Measurements from ENCODE around the gene UBQLN1.

The UBQLN1 gene

DNA sequence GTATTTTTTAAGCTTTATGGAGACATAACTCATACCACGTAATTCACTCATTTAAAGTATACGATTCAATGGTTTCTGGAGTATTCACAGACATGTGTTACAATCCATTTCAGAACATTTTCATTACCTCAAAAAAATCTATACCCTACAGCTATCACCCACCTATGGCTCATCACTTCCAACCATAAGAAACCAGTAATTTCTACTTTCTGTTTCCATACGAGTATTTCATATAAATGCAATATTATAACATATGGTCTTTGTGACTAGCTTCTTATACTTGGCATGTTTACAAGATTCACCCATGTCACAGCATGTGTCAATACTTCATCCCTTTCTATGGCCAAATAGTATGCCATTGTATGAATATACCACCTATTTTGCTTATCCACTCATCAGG lies 18.8 kb downstream of the UBQLN1 start:
- no peak for DNase-seq

DNA sequence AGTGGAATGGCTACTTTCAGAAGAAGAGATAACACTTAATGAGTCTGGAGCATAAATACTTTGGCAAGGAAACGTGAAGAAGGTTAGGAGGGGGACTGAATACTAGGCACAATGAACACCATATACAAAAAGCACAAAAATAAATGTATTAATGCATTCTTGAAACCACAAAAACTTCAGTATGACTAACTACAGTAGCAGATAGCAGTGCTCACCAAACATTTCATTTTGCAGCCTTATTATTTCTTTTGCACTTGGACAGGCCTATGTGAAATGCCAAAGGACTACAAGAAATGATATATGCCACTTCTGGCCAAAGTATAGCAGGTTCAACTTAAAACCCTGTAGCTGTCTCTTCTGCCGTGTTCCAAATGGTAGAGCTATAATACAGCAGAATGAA lies 26.3 kb downstream of the UBQLN1 start:
- DNase-seq = no peak

DNA sequence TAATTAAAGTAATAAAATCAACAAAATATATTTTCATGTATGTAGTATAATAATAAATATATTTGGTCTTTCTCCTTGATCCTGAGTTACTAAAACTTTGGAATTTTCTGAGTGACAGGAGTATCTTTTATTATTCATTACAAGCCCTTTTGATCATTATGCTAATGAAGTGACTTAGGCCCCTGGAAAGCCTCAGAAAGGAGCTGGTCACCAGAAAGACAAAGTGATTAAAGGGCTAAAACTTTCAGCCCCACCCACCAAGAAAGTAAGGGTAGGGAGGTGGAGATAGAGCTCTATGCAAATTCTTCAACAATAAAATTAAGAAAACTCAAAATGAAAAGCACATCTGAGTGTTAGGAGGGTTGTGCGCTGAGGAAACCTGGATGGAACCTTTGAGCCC lies 27.5 kb downstream of the UBQLN1 start:
- no peak for DNase-seq

DNA sequence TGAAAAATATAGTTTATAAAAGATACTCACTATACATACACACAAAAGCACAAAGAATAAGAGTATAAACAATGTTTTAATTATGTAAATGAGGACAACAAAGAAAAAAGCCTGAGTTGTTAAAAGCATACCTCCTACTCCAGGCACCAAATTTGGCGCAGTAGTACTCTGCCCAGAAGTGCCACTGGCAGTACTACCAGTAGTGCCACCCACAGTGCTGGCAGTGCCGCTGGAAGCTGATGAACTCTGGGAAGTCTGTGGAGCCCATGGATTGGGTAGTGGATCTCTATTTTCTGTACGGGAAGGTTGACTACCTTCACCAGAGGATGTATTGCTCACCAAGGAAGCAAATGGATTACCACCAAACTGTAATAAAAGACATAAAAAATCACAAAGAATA lies 30.2 kb downstream of the UBQLN1 start:
- DNase-seq = no peak

DNA sequence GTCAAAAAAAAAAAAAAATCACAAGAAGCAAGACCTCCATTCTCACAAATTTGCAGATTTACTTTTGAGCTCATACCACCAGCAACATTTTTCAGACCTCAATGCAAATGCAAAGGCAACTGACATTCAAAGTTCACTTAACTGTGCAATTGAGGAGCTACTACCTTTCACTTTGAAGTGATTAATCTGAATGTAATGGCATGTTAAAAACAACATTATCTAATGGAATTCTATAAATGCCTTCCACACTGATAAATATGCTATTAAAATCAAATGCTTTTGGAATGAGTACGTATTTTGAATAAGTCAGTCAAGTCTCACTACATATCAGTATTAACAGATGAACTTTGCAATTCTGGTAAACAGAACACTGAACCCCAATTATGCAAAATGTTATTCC lies 32.3 kb downstream of the UBQLN1 start:
- peak; percentile 1 for DNase-seq

DNA sequence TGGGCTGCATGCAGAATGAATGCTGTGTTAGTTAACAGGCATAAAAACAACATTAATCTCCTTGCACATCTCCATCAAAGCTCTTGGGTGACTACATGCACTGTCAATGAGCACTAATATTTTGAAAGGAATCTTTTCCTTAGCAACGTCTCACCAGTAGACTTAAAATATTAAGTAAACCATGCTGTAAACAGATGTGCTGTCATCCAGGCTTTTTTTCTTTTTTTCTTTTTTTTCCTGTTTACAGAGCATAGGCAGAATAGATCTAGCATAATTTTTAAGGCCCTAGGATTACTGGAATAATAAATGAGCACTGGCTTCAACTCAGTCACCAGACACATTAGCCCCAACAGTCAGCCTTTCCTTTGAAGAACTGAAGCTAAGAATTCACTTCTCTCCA lies 36.3 kb downstream of the UBQLN1 start:
- no peak for DNase-seq

DNA sequence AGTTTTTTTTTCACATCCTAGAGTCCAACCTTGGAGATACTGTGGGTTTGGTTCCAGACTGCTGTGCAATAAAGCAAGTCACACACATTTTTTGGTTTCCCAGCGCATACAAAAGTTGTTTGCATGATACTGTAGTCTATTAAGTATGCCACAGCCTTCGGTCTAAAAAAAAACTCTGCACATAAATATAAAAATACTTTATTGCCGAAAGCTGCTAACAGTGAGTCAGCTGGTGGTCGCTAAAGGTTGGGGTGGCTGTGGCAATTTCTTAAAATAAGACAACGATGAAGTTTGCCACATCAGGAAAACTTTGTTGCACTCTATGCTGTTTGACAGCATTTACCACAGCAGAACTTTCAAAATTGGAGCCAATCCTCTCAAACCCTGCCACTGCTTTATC lies 37.4 kb downstream of the UBQLN1 start:
- peak; percentile 18 for DNase-seq

DNA sequence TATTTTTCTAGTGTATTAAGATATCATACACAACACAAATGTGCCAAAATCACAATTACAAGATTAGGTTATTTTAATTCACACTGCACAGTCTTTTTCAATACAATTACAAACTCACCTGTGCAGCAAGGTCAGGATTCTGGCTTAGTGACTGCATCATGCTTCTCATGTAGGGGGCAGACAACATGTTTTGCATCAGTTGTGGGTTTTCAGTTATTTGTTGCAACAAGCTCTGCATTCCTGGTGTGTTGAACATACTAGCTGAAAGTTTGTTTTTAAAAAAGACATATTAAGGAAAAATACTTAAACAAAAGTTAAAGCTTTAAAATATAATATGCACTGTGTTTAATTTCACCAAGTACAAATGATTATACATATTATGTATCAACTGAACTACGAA lies 38.7 kb downstream of the UBQLN1 start:
- DNase-seq = peak; percentile 4

DNA sequence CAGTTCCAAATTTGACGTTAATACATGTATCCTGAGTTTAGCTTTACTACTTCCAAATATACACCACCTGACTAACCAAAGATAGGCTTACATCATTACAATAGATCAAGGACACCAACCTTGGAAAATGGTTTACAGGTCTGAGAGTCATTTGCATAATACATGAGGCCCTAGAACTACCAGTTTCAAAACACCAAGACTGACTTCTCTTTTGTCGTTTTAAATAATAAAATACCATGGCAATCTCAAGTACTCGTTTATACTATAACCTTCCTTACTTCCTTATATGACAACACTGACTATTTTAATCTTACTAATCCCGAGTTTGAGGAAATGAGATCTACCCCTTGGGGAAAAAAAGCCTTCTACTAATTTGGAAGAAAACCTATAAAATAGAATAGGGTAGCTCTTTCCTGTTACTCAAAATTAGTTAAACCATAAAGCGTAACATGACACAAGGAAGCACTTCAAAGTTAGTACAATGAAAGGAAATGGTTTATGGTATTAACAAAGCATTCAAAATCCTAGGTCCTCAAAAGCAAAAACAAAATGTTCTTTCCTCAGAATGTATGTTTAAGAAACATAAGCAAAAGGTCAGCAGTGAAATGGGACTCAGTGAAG lies 42.1 kb downstream of the UBQLN1 start:
- no peak for DNase-seq

DNA sequence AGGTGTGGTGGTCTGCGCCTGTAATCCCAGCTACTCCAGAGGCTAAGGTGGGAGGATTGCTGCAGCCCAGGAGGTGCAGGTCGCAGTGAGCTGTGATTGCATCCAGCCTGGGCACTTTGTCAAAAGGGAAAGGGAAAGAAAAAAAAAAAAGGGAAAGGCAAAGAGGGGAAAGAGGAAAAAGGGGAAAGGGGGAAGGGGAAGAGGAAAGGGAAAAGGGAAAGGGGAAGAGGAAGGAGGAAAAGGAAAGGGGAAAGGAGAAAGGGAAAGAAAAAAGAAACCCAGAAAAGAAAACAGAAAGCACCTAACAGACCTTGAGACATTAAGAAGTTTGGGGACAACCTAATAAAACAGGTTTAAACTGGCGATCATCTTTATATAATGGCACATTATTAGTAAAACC lies 44.8 kb downstream of the UBQLN1 start:
- no peak for DNase-seq

DNA sequence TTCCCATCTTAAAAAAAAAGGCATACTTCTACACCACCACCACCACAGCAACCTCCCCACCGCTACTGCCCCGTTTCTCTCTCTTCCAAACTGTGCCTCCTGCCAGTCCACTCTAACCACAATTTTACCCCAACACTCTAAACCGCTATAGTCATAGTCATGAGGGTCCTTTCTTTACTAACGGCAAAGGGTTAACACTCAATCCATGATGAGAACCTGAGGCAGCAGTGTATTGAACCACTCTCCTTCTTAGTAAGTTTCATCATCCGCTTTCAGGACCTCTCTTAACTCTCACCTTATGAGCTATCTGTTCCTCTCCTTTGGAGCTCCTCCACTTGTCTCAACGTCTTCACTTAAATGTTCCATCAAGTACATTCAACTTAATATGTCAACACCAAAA lies 50.8 kb downstream of the UBQLN1 start:
- DNase-seq = no peak

DNA sequence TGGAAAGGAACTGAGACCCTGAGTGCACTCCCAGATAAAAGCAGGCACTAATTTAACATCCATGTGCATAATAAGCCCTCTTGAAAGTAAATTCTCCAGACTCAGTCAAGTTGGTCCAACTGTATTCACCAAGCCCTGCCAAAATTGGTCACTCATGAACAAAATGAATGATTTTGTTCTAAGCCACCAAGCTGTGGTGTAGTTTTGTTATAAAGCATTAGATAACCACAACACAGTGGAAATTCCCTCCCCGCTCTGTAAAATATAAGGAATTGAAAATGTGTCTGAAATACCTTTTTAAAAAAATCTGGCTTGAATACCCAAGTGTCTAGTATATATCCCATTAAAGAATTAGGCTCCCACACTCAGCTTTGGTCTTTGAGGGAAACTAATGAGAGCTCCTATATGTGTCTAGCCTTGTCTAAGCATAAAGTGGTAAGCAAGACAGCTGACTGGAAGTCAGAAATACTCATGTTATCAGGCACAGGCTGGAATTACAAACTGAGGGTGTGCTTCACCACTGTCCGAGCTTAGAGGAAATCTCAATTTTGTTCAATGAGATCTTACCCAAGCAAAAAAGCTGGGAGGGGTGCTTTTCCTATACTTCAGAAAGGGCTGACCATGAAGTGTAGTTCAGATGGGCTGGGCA lies 51.6 kb downstream of the UBQLN1 start:
- no peak for DNase-seq

DNA sequence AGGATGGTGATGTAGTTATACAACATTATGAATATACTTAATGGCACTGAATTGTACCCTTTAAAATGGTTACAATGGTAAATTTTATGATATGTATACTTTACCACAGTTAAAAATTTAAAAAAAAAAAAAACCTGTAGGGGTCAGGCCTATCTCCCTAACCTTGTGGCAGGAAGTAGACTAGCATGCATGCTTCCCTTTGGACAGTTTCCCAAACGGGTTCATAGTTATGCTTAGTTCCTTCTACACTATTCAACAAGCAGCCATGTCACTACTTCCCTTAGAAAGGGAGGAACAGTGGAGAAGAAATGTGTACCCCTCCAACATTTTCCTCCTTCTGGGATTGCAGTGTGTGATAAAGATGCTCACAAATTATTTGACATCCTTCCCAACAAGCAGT lies 52.3 kb downstream of the UBQLN1 start:
- no peak for DNase-seq

DNA sequence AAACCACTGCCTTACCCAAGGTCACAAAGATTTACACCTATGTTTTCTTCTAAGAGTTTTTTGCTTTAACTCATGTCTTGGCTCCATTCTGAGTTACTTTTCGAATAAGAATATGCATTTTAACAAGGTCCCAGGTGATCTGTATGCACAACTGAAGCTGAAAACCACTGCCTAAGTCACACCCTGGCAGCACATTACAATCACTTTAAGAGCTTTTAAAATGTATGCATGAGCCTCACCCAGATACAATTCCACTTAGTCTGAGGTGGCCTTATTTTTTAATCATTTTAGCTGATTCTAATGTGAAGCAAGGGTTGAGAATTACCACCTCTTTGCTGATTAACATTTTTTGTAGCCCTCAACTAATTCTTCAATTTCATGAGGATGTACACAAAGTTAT lies 55.3 kb downstream of the UBQLN1 start:
- no peak for DNase-seq

DNA sequence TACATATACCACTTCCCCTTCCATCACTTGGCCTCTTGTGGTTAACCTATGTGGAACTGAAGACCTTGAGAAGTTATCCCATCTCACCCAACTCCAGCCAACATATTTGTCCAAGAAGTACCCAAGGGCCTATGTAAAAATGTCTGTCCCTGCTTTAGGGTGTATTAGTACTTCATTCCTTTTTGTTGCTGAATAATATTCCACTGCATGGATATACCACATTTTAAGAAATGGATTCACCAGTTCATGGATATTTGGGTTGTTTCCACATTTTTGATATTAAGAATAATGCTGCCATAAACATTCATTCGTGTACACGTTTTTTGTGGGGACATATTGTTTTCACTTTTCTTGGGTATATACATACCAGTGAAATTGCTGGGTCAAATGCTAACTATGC lies 56.2 kb downstream of the UBQLN1 start:
- no peak for DNase-seq

DNA sequence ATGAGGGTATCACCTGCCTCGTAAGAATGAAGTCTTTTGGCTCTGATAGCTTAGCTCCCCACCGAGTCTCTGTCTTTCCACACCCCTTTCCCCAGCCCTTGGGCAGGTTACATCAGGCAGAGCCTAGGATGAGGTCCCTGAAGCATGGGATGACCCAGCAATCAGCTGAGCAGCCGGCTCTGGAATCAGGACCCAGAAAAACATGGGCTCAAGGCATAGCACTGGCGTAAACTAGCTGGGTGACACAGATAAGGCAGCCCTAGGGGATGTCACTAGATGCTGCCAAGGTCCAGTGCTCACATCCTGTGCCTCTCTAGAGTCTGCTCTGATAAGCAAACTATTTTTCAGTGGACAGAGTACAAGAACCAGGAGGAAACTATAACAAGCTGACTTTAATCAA lies 58.2 kb downstream of the UBQLN1 start:
- DNase-seq = no peak

DNA sequence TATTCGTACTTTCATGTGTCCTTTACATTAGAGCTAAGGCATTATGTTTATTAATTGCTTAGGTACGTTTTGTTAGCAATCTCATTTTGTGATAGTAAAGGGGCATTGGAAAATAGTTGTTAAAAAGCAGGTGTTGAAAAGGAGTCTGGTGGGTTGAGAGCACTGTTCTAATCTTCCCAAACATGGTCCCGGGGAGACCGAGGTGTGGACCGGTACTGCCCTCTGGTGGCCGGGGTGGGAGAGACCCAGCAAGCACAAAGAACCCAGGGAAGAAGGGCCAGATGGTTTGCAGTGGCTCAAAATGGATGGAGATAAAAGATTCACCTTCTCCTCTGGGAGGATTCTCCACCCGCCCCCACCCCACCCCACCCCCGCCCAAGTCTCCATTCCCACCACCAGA lies 58.7 kb downstream of the UBQLN1 start:
- DNase-seq = peak; percentile 43

DNA sequence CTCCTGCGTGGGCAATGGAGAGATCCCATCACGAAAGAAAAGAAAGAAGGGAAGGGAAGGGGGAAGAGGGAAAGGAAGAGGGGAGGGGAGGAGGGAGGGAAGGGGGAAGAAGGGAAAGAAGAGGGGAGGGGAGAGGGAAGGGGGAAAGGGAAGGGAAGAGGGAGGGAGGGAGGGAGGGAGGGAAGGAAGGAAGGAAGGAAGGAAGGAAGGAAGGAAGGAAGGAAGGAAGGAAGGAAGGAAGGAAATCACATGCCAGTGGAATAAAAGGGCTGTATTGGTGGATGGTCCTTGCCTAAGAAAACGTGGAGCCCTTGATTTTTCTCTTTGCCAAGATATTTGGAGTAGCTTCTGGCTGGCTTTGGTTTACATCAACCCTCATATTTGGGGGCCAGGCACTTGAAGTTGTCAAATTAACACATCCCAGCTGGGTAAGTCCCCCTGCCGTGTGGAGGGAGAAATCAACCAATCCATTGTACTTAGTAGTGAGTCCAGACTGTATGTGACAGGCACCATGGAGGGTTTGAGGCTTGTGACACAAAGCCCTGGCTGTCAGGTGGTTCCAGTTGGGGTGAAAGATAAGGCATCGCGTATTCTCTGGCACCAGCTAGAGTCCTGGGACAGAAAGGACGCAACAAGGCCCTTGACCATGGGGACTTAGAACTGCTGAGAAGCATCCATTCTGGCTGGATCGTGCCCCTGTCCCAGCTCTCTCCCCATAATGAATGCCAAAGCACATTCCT lies 61.1 kb downstream of the UBQLN1 start:
- DNase-seq = no peak

DNA sequence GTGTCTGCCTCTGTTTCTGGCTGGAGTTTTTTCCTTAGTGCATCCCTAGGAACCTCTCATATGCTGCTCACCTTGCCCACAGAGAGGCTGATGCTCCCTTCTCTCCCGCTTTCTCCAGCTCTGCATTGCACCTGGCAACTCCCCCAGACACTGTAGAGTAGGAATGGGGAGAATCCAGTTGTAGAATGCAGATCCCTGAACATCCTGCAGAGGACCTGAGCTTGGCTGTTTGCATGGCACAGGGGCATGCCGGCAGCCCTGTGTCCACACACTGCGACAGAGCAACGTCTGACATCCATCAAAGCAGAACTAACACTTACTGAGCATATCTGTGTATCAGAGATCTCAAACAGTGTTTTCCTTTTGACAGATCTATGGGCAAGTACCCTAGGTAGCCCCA lies 65.0 kb downstream of the UBQLN1 start:
- DNase-seq = no peak

DNA sequence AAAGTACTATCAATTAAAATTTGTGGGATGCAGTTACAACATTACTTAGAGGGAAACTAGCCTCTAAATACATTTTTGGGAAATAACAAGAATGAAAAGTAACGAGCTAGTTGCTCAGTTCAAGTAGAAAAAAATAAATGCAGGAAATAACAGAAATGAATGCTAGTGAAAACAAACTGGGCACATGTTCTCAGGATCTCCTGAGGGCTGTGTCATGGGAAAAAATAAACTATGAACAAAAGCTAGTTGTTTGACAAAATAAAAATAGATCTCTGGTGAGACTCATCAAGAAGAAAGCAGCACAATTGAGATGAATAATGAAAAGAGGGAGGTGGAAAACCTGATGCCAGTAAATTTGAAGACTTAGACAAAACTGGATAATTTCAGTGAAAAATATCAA lies 68.5 kb downstream of the UBQLN1 start:
- DNase-seq = no peak

DNA sequence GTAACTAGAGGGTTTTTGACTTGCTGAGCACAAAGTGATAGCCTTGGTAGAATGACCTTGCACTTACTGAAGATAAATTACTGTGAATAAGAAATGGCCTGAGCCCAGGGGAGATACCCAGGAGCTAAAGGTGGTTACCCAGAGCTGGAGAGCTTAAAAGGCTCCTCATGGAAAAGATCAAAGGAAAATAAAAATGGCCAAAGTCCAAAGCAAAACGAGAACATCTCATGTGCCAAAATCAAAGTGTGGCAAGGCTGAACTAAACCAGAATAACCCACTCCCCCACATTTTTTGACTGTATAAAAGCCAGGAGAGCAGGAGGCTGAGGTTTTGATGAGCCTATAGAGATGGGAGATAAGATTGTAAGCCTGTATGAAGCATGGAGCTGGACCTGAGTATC lies 70.4 kb downstream of the UBQLN1 start:
- DNase-seq = no peak

DNA sequence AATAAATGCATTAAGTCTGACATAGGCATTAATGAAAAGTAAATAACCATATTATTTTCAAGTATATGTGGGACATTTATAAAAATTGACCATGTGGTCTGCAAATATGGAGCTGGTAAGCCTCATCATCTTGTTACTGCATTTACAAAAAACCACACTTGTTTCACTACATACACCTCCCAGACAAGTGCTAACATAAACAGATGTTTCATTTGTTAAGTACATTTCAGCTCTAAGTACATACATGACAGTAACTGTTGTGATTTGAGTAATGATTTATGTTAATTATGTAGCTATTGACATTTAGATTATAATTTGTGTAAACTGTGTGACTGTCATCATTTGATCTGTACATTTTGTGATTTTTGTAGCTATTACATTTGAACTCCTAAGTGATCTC lies 70.9 kb downstream of the UBQLN1 start:
- no peak for DNase-seq

DNA sequence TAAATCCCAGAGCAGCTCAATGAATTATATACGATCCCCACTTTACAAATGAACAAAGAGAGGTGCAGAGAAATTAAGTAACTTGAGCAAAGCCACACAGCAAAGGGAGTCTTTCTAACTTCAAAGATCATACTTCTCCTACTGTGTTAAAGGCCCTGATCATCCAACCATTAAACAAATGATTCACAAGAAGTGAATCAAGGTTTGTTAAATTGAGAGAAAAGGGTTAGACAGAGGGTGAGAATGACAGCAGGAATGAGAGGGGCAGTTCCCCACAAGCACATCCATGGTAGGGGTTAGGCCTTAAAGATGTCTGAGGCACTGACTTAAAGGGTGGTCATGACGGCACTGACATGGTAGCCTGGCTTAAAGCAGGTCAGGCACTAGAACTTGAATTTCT lies 74.1 kb downstream of the UBQLN1 start:
- no peak for DNase-seq

DNA sequence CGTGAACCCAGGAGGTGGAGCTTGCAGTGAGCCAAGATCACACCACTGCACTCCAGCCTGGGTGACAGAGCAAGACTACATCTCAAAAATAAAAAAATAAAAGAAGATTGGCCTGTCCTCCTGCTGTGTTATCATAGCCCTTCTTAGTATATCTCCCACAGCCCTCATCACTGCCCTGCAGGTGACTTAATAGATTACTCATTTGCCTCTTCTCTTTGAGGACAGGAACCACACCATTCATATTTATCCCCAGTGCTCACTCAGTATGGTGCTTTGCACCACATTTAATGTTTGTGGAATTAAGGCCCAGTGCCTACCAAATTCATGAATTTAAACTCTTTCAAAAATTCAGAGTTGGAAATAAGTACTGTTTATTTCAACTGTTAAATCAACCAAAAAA lies 74.5 kb downstream of the UBQLN1 start:
- DNase-seq = no peak
